H9 (cell line): Measurements from ENCODE around the gene DPPA4. TPM values are rescaled to one million over a fixed set of nuclear protein-coding genes. Genes with fewer than 3 reads are reported as not detected.

Source experiments
- DNase-seq: peaks from one replicate; pipeline ENCODE4 v3.0.0-alpha.2; 2017
- H2AFZ ChIP-seq: one replicate; pipeline ENCODE4 v1.6.1; 2013; ENCODE audit warnings: mild to moderate bottlenecking, low read length, control low read depth, moderate library complexity
- H2AK5ac ChIP-seq: 2 replicates; pipeline ENCODE4 v1.6.1; 2013; ENCODE audit warnings: low read length, control low read depth, mixed read lengths; ENCODE audit not compliant: insufficient read length
- H2BK120ac ChIP-seq: one replicate; pipeline ENCODE4 v1.6.1; 2013; ENCODE audit warnings: low read depth, mild to moderate bottlenecking, low read length, control low read depth, inconsistent platforms; ENCODE audit not compliant: poor library complexity, severe bottlenecking
- H2BK12ac ChIP-seq: 2 replicates; pipeline ENCODE4 v1.6.1; 2013; ENCODE audit warnings: low read length, control low read depth, mixed read lengths, low read depth; ENCODE audit not compliant: insufficient read length
- H2BK15ac ChIP-seq: 2 replicates; pipeline ENCODE4 v1.6.1; 2013; ENCODE audit warnings: low read depth, low read length, control low read depth
- H2BK20ac ChIP-seq: one replicate; pipeline ENCODE4 v1.6.1; 2013; ENCODE audit warnings: low read depth, mild to moderate bottlenecking, low read length, control low read depth, inconsistent platforms; ENCODE audit not compliant: poor library complexity, severe bottlenecking
- H2BK5ac ChIP-seq: 2 replicates; pipeline ENCODE4 v1.6.1; 2013; ENCODE audit warnings: low read length, control low read depth, mixed read lengths; ENCODE audit not compliant: insufficient read length
- H3K14ac ChIP-seq: 2 replicates; pipeline ENCODE4 v1.6.1; 2013; ENCODE audit warnings: low read length, control low read depth; ENCODE audit not compliant: insufficient read depth
- H3K18ac ChIP-seq: 2 replicates; pipeline ENCODE4 v1.6.1; 2013; ENCODE audit warnings: low read depth, mild to moderate bottlenecking, mixed read lengths, low read length, control low read depth; ENCODE audit not compliant: insufficient read length
- H3K23ac ChIP-seq: 2 replicates; pipeline ENCODE4 v1.6.1; 2013; ENCODE audit warnings: low read length, control low read depth, mixed read lengths, low read depth; ENCODE audit not compliant: insufficient read length
- H3K23me2 ChIP-seq: 2 replicates; pipeline ENCODE4 v1.6.1; 2013; ENCODE audit warnings: low read depth, mild to moderate bottlenecking, mixed read lengths, low read length, control low read depth; ENCODE audit not compliant: insufficient read length, poor library complexity, severe bottlenecking
- H3K27ac ChIP-seq: 2 replicates; pipeline ENCODE4 v1.5.1; 2013; ENCODE audit warnings: low read length, control low read depth, mixed read lengths, low read depth; ENCODE audit not compliant: insufficient read length
- H3K27me3 ChIP-seq: 2 replicates; pipeline ENCODE4 v1.6.1; 2013; ENCODE audit warnings: low read length, control low read depth, inconsistent platforms; ENCODE audit not compliant: insufficient read depth
- H3K4ac ChIP-seq: 2 replicates; pipeline ENCODE4 v1.6.1; 2013; ENCODE audit warnings: low read depth, mild to moderate bottlenecking, control low read depth, inconsistent platforms, low read length, moderate library complexity
- H3K4me1 ChIP-seq: 2 replicates; pipeline ENCODE4 v1.6.1; 2013; ENCODE audit warnings: low read length, control low read depth, inconsistent platforms; ENCODE audit not compliant: insufficient read depth
- H3K4me2 ChIP-seq: 2 replicates; pipeline ENCODE4 v1.6.1; 2013; ENCODE audit warnings: low read length, control low read depth, mixed read lengths; ENCODE audit not compliant: insufficient read length, insufficient read depth
- H3K56ac ChIP-seq: 2 replicates; pipeline ENCODE4 v1.6.1; 2013; ENCODE audit warnings: low read depth, mild to moderate bottlenecking, mixed read lengths, low read length, control low read depth; ENCODE audit not compliant: insufficient read length
- H3K79me1 ChIP-seq: 2 replicates; pipeline ENCODE4 v1.6.1; 2013; ENCODE audit warnings: low read depth, mild to moderate bottlenecking, moderate library complexity, low read length, control low read depth, inconsistent platforms; ENCODE audit not compliant: insufficient read depth, poor library complexity, severe bottlenecking
- H3K79me2 ChIP-seq: 2 replicates; pipeline ENCODE4 v1.6.1; 2013; ENCODE audit warnings: low read length, control low read depth, inconsistent platforms; ENCODE audit not compliant: insufficient read depth
- H3K9ac ChIP-seq: 2 replicates; pipeline ENCODE4 v1.6.1; 2013; ENCODE audit warnings: low read length, control low read depth, mixed read lengths; ENCODE audit not compliant: insufficient read length; ENCODE audit errors: extremely low read depth
- H3K9me3 ChIP-seq: one replicate; pipeline ENCODE4 v1.6.1; 2013; ENCODE audit warnings: low read depth, low read length, inconsistent platforms; ENCODE audit not compliant: control insufficient read depth
- H3T11ph ChIP-seq: one replicate; pipeline ENCODE4 v1.6.1; 2013; ENCODE audit warnings: mild to moderate bottlenecking, low read length, control low read depth, inconsistent platforms
- H4K20me1 ChIP-seq: one replicate; pipeline ENCODE4 v1.6.1; 2013; ENCODE audit not compliant: control insufficient read depth, insufficient read length, insufficient read depth
- H4K5ac ChIP-seq: 2 replicates; pipeline ENCODE4 v1.6.1; 2013; ENCODE audit warnings: low read depth, mild to moderate bottlenecking, mixed read lengths, low read length, control low read depth; ENCODE audit not compliant: insufficient read length
- H4K8ac ChIP-seq: replicated peaks from 2 replicates; pipeline ENCODE4 v1.6.1; 2013; ENCODE audit warnings: low read length, control low read depth, mixed read lengths, low read depth; ENCODE audit not compliant: insufficient read length
- H4K91ac ChIP-seq: 2 replicates; pipeline ENCODE4 v1.6.1; 2013; ENCODE audit warnings: low read depth, mild to moderate bottlenecking, moderate library complexity, mixed read lengths, low read length, control low read depth; ENCODE audit not compliant: insufficient read length
- H3K27ac Mint-ChIP-seq, 3 experiments: 2 replicates in 2 of 3; 3 replicates in 1 of 3; pipeline ENCODE4 v1.8.0; 2020 to 2021; ENCODE audit warnings: mixed read lengths in 3 of 3, mild to moderate bottlenecking in 1 of 3, moderate library complexity in 1 of 3
- H3K27me3 Mint-ChIP-seq: 2 replicates; pipeline ENCODE4 v1.8.0; 2021; ENCODE audit warnings: low read depth, mild to moderate bottlenecking, moderate library complexity, mixed read lengths
- H3K36me3 Mint-ChIP-seq, 3 experiments: 2 replicates in 2 of 3; 3 replicates in 1 of 3; pipeline ENCODE4 v1.8.0; 2020 to 2021; ENCODE audit warnings: low read depth in 3 of 3, mixed read lengths in 3 of 3; ENCODE audit not compliant: insufficient read depth in 1 of 3
- H3K4me1 Mint-ChIP-seq, 2 experiments: 2 replicates each; pipeline ENCODE4 v1.8.0; 2020; ENCODE audit warnings: mixed read lengths in 2 of 2
- H3K4me3 Mint-ChIP-seq, 2 experiments: 2 replicates in 1 of 2; 3 replicates in 1 of 2; pipeline ENCODE4 v1.8.0; 2020 to 2021; ENCODE audit warnings: mild to moderate bottlenecking in 2 of 2, mixed read lengths in 2 of 2, moderate library complexity in 1 of 2
- H3K9me3 Mint-ChIP-seq, 2 experiments: 2 replicates in 1 of 2; 3 replicates in 1 of 2; pipeline ENCODE4 v1.8.0; 2020; ENCODE audit warnings: mild to moderate bottlenecking in 2 of 2, mixed read lengths in 2 of 2, moderate library complexity in 1 of 2
- CTCF ChIP-seq: fragments of 200-600 bp; sonication (generic); conservative IDR thresholded peaks from 3 replicates; pipeline ENCODE4 v1.8.0; 2021; ENCODE audit warnings: antibody characterized with exemption, mild to moderate bottlenecking
- WGBS: extraction: QIAGEN DNeasy Blood & Tissue Kit; methylation state at CpG from one replicate; pipeline ENCODE4 v1.1.7; 2013; ENCODE audit warnings: missing lambda C conversion rate, low lambda C conversion rate, mixed read lengths; ENCODE audit not compliant: insufficient read length; ENCODE audit errors: extremely low coverage; 5-methylcytosine and 5-hydroxymethylcytosine counted together
- total RNA-seq: library from RNA; stranded (reverse); gene quantifications from 2 replicates; pipeline ENCODE4 v1.2.1, GENCODE V29; 2021

Gene DPPA4
- total RNA-seq, 1 experiment from 2014 or later = 821 TPM

GRCh38 chr3:109278141-109278540 lies 59.2 kb downstream of the DPPA4 start:
- Histone ChIP-seq H3K9me3 (no peaks in the 10 kb centered on the region), H3K27me3 (no peaks in the 10 kb centered on the region), H2BK5ac (no peak overlapping the region), H3T11ph (no peak overlapping the region), H2AK5ac (no peak overlapping the region), H4K91ac (no peak overlapping the region), H4K5ac (no peak overlapping the region), H2BK20ac (no peak overlapping the region), H2BK15ac (no peak overlapping the region), H3K4me1 (no peaks in the 10 kb centered on the region), H2BK12ac (no peak overlapping the region), H3K14ac (no peak overlapping the region), H3K56ac (no peak overlapping the region), H4K20me1 (no peaks in the 10 kb centered on the region), H3K23ac (no peak overlapping the region), H4K8ac (no peak overlapping the region), H2BK120ac (no peak overlapping the region), H3K18ac (no peak overlapping the region), H3K79me1 (no peaks in the 10 kb centered on the region), H3K4me2 (no peak overlapping the region), H3K23me2 (no peaks in the 10 kb centered on the region), H3K9ac (no peak overlapping the region), H3K79me2 (no peaks in the 10 kb centered on the region), H3K4ac (no peak overlapping the region), H2AFZ (no peak overlapping the region), H3K27ac (no peak overlapping the region)
- DNase-seq = no peak
- Mint-ChIP-seq H3K27ac (no peak overlapping the region), H3K4me3 (no peak overlapping the region), H3K9me3 (no peaks in the 10 kb centered on the region), H3K36me3 (no peaks in the 10 kb centered on the region), H3K4me1 (peaks cover 8 to 11% of the 10 kb centered on the region in 2 experiments), H3K27me3 (no peaks in the 10 kb centered on the region)
- TF ChIP-seq CTCF = no peak
- no CpG with 5 or more reads among the region's 3 CpGs for WGBS

Other genes starting within 250 kb of the DPPA4 start
- gene MORC1, start 219.4 kb downstream of the DPPA4 start, total RNA-seq = not detected in 2 replicates
- gene C3orf85, start 200.8 kb downstream of the DPPA4 start, total RNA-seq = not detected in 2 replicates
- gene DPPA2, start 21.0 kb downstream of the DPPA4 start, total RNA-seq = 3.1 and 3.2 TPM in 2 replicates